ELR (cell line): ENCODE results near the gene SGPP2.
"Not testable (repeated sequence)": the region's sequence is repeated elsewhere in the genome, so short reads cannot be mapped to it uniquely, and the experiment has no call there.

Experiments
- DNase-seq: peaks from one replicate; pipeline ENCODE4 v3.0.0-alpha.2; 2015; ENCODE audit warnings: low read depth

Gene SGPP2

GRCh38 chr2:222427646-222428301 is 3.4 kb downstream of the SGPP2 start:
- no peak for DNase-seq

DNA sequence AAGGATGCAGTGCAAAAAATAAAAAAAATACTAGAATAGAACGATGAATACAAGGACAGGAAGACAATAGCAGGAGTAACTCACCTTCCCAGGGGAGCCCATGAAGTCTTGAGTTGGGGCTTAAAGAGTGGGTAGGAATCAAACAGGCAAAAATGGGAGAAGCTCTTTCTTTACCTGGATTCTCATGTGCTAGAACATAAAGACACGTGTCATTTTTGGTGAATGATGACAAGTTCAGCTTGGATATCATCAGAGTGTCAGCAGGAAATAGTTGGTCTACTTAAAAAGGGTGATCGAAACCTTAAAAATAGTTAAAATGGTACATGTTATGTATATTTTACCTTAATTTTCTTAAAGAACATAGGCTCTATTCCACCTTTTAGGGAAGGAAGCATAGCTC is 5.7 kb downstream of the SGPP2 start:
- no peak for DNase-seq

GRCh38 chr2:222430681-222431080 is 6.3 kb downstream of the SGPP2 start:
- no peak for DNase-seq

- DNase-seq = no peak
Measured at GRCh38 chr2:222431869-222432268, 7.5 kb downstream of the SGPP2 start.

DNA sequence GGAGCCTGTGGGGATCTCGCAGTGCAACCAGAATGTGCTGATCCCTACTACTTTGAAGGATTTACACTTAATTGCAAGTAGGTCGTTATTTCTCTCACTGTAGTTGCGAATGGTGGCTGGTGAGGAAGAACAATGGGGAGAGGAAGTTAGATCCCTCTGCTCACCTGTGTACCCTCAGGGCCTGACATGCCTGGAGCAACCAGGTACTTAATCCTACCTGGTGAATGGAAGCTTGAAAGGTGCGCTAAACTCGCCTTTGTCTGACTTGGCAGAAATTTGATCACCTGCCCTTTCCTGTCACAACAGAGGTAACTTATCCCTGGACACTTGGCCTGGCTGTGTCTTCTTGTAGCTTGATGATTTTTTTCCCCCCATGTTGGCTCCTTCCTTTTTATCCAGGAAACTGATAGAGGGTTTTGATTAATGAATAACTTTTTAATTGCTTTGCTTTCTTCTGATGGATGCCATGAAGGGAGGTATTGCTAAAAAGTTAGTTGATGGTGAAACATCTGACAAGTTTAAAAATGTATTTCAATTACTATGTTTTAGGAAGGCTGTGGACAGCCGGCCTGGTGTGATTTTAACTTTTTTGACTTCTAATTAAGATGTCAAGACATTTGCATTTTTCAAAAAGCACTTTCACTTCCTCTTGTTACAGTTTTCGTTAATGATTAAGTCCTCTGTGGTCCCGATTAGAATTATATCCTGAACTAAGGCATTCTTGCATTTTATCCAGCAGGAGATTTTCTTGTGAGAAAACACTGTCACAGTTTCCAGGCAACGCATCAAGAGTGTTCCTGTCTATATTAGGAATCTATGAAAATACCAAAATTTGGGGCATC is 9.2 kb downstream of the SGPP2 start:
- DNase-seq = no peak

DNA sequence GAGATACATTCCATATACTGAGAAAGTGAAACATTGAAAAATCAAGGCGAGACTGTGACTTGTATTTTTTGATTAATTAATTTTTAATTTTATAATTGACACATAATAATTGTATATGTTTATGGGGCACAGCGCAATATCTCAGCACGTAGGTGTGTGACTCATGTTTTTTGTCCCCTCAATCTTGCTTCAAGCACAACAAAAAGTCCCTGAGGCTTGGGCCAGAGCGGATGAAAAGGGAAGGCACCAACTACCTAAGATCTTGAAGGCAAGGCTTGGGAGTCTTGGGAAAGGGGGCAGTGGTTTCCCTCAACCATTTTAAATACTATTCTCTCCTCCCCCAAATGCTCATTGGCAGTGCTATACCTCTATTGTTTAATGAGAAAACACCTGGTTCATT is 9.9 kb downstream of the SGPP2 start:
- no peak for DNase-seq

DNA sequence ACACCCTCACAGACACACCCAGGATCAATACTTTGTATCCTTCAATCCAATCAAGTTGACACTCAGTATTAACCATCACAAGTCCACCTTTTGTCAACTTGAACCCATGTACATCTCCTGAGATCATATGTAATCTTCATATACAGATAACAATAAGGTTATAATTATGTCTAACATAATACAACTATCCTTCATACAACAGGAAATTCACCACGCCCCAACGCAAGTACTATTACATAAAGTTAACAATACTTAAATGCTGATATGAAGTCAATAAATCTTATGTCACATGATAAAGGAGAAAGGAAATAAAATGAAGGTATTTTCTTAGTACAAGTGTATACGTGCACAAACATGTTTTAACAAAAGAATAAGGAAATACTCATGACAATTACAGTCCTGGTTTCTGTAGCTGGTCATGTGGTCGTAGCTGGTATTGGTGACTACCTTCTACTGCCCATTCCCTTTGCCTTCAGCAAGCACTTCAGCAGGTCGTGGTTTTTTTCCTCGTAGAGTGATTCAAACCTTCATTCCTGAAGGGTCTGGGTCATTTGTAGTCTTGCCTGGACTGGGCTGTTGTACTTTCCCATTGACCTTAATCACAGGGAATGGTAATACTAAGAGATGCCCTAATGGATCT is 11.2 kb downstream of the SGPP2 start:
- DNase-seq = not testable (repeated sequence)

GRCh38 chr2:222436040-222436413 is 11.7 kb downstream of the SGPP2 start:
- peak; percentile 11 for DNase-seq

GRCh38 chr2:222439692-222440091 is 15.3 kb downstream of the SGPP2 start:
- no peak for DNase-seq

- peak; percentile 85 for DNase-seq
Measured at GRCh38 chr2:222440673-222441422, 16.5 kb downstream of the SGPP2 start.

DNA sequence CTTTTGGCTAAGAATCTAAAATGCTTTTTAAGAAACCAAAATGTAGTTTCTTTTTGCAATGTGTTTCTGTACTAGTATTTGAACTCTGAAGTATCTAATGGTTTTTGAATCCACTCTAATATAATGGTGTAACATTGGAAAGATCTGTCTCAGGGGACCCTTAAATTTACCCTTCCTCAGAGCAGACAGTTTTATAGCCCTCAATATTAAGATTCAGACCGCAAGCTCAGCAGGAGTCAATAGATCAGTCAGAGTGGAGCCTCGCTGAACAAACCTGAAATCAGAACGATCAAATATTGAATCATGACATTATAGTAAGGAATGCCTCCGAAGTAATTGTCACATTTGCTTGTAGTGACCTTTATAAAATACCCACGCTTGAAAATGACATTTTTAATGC is 18.3 kb downstream of the SGPP2 start:
- DNase-seq = no peak

DNA sequence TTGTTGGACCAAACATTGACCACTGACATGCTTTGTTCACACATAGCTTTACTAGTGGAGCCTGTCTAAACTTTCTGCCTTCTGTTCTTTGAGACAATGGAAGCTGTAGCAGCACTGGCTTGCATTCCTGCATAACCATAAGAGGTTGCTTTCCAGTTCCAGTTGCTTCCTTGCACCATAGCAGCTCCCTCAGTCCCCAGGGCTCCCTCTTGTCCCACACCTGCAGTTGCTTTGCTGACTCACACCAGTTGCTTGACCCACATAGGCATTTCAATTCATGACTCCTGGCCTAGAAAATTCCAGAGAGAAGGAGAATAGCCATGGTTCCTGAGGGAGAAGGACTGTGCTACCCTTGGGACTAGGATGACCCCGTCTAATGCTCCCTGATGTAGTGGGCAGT is 20.9 kb downstream of the SGPP2 start:
- DNase-seq = no peak

- DNase-seq = no peak
Measured at GRCh38 chr2:222447131-222447530, 22.8 kb downstream of the SGPP2 start.

- peak; percentile 18 for DNase-seq
Measured at GRCh38 chr2:222448748-222449181, 24.4 kb downstream of the SGPP2 start.

GRCh38 chr2:222450021-222450420 is 25.7 kb downstream of the SGPP2 start:
- DNase-seq = no peak

GRCh38 chr2:222451224-222451674 is 26.9 kb downstream of the SGPP2 start:
- DNase-seq = peak; percentile 36

DNA sequence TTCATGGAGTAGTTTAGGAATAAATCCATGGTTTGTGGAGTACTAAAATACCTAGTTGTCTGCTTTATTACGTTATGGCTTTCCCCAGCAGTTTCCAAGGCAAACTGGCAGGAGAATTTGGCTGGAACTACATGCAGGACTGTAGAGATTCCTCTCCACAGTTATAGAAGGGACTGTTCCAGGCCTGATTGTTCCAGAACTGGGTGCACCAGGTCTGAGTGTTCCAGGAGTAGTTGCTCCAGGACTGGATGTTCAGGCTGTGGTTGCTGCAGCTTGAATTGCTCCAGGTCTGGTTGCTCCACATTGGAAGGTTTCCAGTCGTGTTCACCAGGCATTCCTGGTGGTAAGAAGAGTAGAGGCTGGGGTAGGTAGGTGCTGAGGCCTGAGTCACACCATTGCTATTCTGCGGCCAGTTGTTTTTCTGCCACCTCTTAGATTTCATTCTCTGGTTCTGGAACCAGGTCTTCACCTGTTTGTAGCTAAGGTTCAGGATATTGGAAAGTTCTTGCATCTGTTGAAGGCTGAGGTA is 28.1 kb downstream of the SGPP2 start:
- peak; percentile 10 for DNase-seq

GRCh38 chr2:222456479-222457077 is 32.2 kb downstream of the SGPP2 start:
- no peak for DNase-seq

- DNase-seq = no peak
Measured at GRCh38 chr2:222459983-222460382, 35.6 kb downstream of the SGPP2 start.

DNA sequence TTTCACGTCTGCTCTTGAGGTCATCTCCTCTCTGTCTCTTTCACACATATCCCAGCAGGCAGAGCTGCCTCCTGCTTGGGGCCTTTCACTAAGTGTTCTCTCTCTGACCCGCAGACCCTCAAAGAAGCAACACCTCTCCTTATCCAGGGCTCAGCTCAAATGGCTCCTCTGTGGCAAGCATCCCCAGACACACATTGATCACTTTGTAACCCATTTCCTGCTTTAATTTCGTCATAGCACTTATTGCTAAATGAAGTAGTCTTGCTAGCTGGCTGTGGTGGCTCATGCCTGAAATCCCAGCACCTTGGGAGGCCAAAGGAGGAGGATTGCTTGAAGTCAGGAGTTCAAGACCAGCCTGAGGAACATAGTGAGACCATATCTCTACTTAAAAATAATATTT is 41.4 kb downstream of the SGPP2 start:
- DNase-seq = no peak

DNA sequence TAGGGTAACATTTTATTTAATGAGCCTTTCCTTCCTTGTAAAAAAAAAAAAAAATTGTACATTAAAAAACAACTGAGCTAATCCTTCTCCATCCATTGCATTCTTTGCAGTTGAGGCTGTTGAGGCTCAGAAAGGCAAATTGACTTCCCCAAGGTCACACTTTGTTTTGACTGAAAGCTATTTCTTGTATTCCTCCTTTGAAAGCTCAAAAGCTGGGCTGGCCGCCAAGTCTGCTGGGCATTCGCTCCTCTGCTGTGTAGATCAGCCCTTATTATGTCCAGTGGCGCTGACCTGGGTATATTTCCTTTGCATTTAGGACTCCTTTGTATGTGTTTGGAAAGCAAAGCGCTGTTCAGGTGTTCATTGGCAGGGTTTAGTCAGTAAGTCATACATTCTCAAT is 44.0 kb downstream of the SGPP2 start:
- no peak for DNase-seq
